OCI-LY3 (cell line): ENCODE results near the gene ITGAX.

Source experiments
- EZH2phosphoT487 ChIP-seq: fragments of 200-600 bp; shearing (Covaris generic); IDR thresholded peaks from 2 replicates; pipeline ENCODE4 v1.6.1; 2018; ENCODE audit warnings: antibody characterized with exemption, mixed run types, low read depth
- TF ChIP-seq, protein P1 (sequence below): fragments of 200-600, 300-600 bp; sonication (generic); IDR thresholded peaks from 2 replicates; pipeline ENCODE4 v1.5.1; 2014; ENCODE audit warnings: antibody characterized with exemption, low read length, low read depth

DNA sequence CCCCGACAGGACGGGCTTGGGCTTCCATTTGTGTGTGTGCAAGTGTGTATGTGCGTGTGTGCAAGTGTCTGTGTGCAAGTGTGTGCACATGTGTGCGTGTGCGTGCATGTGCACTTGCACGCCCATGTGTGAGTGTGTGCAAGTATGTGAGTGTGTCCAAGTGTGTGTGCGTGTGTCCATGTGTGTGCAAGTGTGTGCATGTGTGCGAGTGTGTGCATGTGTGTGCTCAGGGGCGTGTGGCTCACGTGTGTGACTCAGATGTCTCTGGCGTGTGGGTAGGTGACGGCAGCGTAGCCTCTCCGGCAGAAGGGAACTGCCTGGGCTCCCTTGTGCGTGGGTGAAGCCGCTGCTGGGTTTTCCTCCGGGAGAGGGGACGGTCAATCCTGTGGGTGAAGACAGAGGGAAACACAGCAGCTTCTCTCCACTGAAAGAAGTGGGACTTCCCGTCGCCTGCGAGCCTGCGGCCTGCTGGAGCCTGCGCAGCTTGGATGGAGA lies 23.1 kb upstream of the ITGAX start:
- TF ChIP-seq, protein P1, sequence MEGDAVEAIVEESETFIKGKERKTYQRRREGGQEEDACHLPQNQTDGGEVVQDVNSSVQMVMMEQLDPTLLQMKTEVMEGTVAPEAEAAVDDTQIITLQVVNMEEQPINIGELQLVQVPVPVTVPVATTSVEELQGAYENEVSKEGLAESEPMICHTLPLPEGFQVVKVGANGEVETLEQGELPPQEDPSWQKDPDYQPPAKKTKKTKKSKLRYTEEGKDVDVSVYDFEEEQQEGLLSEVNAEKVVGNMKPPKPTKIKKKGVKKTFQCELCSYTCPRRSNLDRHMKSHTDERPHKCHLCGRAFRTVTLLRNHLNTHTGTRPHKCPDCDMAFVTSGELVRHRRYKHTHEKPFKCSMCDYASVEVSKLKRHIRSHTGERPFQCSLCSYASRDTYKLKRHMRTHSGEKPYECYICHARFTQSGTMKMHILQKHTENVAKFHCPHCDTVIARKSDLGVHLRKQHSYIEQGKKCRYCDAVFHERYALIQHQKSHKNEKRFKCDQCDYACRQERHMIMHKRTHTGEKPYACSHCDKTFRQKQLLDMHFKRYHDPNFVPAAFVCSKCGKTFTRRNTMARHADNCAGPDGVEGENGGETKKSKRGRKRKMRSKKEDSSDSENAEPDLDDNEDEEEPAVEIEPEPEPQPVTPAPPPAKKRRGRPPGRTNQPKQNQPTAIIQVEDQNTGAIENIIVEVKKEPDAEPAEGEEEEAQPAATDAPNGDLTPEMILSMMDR, result no peak
- no peak for TF ChIP-seq EZH2phosphoT487
